Endometrial microvascular endothelial cells (primary cell): ENCODE results near the gene TIMM8B. TPM values are rescaled to one million over a fixed set of nuclear protein-coding genes. Genes with fewer than 3 reads are reported as not detected.
"Not testable (repeated sequence)": the region's sequence is repeated elsewhere in the genome, so short reads cannot be mapped to it uniquely, and the experiment has no call there.

Source experiments
- in situ Hi-C: cut with HindIII; loops from 2 replicates; pipeline ENCODE4 v1.10.0; 2017; ENCODE audit warnings: low sequenced_read_pairs, low pct_unique_long_range_greater_than_20kb; ENCODE audit errors: inconsistent ontology term
- total RNA-seq: library from RNA; depleted of rRNA; stranded (reverse); fragments of >200 nt; gene quantifications from one replicate; pipeline ENCODE4 v1.2.3, GENCODE V29; 2015; ENCODE audit errors: inconsistent ontology term

TIMM8B gene
- 38.9 TPM for total RNA-seq

GRCh38 chr11:112086422-112087191 is at the start of gene TIMM8B, which contains the start of gene SDHD:
TIMM8B (minus strand) TSS chr11:112086756; CDS start chr11:112086723, 33 bp downstream.
SDHD (plus strand) TSS chr11:112086873; CDS start chr11:112086908, 35 bp downstream.
- in situ Hi-C loops, result no loop called here

GRCh38 chr11:112134473-112134872 is 47.9 kb upstream of the TIMM8B start:
- in situ Hi-C loops, result no loop called here

GRCh38 chr11:112132737-112133136 is 46.2 kb upstream of the TIMM8B start:
- in situ Hi-C loops, result no loop called here

- in situ Hi-C loops, result no loop called here
Observed at GRCh38 chr11:112129656-112130055, 43.1 kb upstream of the TIMM8B start.

GRCh38 chr11:112128483-112129121 is 42.0 kb upstream of the TIMM8B start:
- in situ Hi-C loops, result no loop called here

GRCh38 chr11:112127056-112127455 is 40.5 kb upstream of the TIMM8B start:
- in situ Hi-C loops, result no loop called here

GRCh38 chr11:112123129-112123528 is 36.6 kb upstream of the TIMM8B start:
- in situ Hi-C loops, result no loop called here

GRCh38 chr11:112121981-112122615 is 35.5 kb upstream of the TIMM8B start:
- in situ Hi-C loops, result no loop called here

GRCh38 chr11:112118176-112118575 is 31.6 kb upstream of the TIMM8B start:
- in situ Hi-C loops, result no loop called here

- in situ Hi-C loops, result no loop called here
Observed at GRCh38 chr11:112115386-112115785, 28.8 kb upstream of the TIMM8B start.

- in situ Hi-C loops, result no loop called here
Observed at GRCh38 chr11:112114460-112114859, 27.9 kb upstream of the TIMM8B start.

GRCh38 chr11:112113539-112114457 is 27.2 kb upstream of the TIMM8B start:
- in situ Hi-C loops, result no loop called here

- in situ Hi-C loops, result no loop called here
Observed at GRCh38 chr11:112106070-112106469, 19.5 kb upstream of the TIMM8B start.

- in situ Hi-C loops, result no loop called here
Observed at GRCh38 chr11:112103446-112103845, 16.9 kb upstream of the TIMM8B start.

GRCh38 chr11:112100462-112100861 is 13.9 kb upstream of the TIMM8B start:
- in situ Hi-C loops, result no loop called here

GRCh38 chr11:112097734-112098528 is 11.4 kb upstream of the TIMM8B start:
- in situ Hi-C loops, result no loop called here

GRCh38 chr11:112096194-112096593 is 9.6 kb upstream of the TIMM8B start:
- in situ Hi-C loops, result no loop called here

GRCh38 chr11:112095302-112095701 is 8.7 kb upstream of the TIMM8B start:
- in situ Hi-C loops, result not testable (repeated sequence)
